GM21737 (cell line): Measurements from ENCODE around the gene RET.

Experiments
- ATAC-seq: cut with Tn5 transposase; IDR thresholded peaks from one replicate; pipeline ENCODE4 v1.9.1; 2021; ENCODE audit warnings: mild to moderate bottlenecking, moderate library complexity; ENCODE audit not compliant: unreplicated experiment

RET gene

GRCh38 chr10:43105102-43105955 is 28.5 kb downstream of the RET start:
- ATAC-seq = peak; percentile 76

DNA sequence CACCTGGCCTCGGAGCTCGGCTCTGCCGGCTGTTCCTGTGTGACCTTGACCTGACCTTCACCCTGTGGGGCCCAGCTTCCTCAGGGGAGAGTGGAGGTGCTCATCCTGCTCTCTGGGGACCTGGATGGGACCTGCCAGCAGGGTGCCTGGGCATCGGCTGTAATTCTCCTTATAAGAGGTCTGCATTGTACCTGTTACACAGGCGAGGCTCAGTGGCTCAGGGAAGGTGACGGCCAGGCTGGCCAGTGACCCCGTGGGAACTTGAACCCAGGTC is 29.0 kb downstream of the RET start:
- ATAC-seq = no peak

GRCh38 chr10:43106256-43107091 is 29.6 kb downstream of the RET start:
- no peak for ATAC-seq

DNA sequence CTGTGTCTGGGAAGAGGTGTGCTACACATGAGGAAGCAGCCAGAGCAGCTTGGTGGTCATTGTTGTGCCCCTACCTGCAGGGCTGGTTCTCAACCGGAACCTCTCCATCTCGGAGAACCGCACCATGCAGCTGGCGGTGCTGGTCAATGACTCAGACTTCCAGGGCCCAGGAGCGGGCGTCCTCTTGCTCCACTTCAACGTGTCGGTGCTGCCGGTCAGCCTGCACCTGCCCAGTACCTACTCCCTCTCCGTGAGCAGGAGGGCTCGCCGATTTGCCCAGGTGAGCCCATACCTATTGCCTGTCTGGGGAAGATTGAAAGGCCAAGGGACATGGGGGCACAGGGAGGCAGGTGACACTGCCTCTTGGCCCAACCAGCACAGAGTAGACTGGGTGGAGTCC is 32.1 kb downstream of the RET start:
- no peak for ATAC-seq

GRCh38 chr10:43109671-43110249 is 32.9 kb downstream of the RET start:
- ATAC-seq = no peak

DNA sequence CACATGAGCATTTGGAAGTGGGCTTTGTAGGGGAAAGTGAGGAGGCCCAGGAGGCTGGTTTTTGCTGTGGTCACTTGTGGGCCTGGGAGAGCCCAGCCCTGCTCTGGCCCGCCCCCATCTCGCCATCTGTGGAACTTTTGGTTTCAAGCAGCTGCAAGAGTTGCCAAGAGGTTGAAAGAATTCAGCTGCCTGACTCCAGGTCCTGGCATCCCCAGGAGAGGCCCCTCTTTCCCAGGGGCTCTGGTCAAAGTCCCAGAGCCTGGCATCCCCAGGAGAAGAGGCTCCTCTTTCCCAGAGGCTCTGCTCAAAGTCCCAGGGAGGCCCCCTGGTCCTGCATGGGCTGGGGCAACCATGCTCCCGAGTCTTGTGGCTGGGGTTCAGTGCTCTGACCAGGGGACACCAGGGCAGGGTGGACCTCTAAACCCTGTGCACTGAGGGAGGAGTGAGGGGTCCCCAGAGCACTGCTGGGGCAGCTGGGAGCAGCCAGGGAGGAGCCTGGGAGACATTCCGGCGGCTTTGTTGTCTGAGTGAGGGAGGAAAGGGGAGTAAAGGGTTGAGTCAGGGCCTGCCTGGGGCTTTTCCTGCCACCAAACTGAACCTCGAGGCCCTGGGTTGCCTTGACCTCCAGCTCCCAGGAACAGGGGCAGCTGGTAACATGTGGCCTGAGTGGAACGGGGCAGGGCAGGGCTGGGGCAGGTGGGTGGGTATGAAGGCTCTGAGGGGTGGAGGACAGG is 33.6 kb downstream of the RET start:
- ATAC-seq = no peak

GRCh38 chr10:43111101-43111500 is 34.2 kb downstream of the RET start:
- ATAC-seq = no peak

- ATAC-seq = no peak
These were observed 35.2 kb downstream of the RET start for GRCh38 chr10:43111921-43112607.

- no peak for ATAC-seq
These were observed 35.7 kb downstream of the RET start for GRCh38 chr10:43112608-43112961.

- no peak for ATAC-seq
These were observed 36.6 kb downstream of the RET start for GRCh38 chr10:43113201-43114087.

DNA sequence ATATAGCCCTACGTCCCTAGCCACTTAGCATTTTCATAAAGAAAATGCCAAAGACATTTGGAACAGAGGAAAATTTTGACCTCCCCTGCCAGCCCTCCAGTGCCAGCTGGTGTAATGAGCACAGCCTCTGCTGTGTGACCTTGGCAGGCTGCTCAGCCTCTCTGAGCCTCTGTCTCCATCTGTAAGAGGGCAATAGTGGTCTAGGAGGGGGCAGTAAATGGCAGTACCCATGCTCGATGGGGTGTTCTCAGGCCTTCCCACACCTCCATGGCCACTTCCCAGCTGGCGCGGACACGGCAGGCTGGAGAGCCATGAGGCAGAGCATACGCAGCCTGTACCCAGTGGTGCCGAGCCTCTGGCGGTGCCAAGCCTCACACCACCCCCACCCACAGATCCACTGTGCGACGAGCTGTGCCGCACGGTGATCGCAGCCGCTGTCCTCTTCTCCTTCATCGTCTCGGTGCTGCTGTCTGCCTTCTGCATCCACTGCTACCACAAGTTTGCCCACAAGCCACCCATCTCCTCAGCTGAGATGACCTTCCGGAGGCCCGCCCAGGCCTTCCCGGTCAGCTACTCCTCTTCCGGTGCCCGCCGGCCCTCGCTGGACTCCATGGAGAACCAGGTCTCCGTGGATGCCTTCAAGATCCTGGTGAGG is 37.3 kb downstream of the RET start:
- ATAC-seq = no peak

DNA sequence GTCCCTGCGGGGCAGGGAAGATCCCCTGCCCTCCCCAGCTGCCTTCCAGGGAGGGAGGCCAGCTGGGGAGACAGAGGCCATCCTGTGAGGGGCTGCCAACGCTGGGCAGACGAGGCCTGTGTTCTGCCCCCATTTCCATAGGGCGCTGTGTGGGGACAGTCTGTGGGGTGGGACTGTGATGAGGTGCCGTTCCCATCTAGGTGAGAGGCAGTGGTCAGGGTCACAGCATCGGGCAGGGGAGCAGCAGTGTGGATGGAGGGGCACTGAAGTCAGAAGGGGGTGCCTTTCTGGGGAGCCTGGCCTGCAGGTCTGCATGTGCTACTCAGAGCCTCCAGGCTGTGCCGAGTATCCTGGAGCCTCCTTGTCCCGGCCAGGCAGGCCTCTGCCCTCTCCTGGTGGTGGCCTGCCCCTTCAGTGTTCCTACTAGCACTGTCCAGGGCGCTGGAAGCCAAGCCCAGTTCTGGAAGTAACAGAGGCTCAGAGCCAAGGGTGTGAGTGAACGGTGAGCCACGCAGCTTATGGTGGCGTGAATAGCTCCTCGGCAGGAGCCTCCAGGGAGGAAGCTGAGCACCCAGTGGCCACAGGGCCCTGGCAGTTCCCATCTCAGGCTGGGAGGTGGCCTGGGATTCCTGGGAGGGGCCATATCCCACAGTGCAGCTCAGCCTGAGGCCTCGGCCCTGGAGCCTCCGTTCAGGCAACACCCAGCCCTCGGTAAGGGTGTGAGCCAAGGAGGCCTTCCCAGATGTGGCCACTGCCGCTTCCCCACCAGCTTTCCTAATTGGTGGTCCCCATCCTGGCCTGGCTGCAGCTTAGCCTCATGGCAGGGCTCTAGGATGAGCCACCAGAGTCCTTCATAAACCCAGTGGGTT is 38.1 kb downstream of the RET start:
- ATAC-seq = no peak

DNA sequence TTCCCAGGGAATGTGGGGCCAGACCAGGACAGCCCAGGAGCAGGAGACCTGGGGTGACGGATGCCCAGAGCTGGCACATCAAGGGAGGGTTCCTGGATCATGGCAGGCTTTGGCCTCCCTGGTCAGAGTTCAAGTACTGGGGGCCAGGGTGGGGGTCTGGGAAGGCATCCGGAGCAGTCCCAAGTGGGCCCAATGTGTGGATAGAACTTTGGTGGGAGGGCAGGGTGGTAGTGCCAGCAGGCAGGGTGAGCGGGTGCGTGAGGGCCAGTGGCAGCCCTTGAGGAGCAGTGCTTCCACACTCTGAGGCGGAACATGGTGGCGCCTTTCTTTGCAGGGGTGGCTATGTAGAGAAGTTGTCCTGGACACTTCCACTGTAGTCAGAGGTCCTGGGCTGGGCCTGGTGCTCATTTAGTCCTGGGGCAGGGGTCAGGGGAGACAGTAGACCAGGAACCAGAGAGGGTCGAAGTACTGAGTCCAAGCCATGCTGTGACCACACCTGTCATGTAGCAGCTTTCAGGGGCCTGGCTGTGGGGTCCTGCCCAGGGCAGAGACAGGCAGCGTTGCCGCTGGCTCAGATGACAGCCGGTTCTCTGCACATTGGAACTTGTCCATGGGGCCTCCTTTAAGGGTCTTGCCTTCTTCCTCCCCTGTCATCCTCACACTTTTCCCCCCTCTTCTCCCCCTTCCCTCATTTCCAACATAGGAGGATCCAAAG is 39.2 kb downstream of the RET start:
- no peak for ATAC-seq

GRCh38 chr10:43116596-43116995 is 39.7 kb downstream of the RET start:
- no peak for ATAC-seq

GRCh38 chr10:43117031-43117776 is 40.3 kb downstream of the RET start:
- ATAC-seq = no peak

- ATAC-seq = no peak
These were observed 41.1 kb downstream of the RET start for GRCh38 chr10:43117777-43118583.
